ENCODE data around the gene CFAP206.
A peak's percentile ranks its signal among the peaks of the same experiment; 100 is the strongest.

Gene CFAP206

GRCh38 chr6:87382861-87383260 lies 24.9 kb upstream of the CFAP206 start:
- H3K4me3 ChIP-seq (ENCODE audit: low read depth, low read length), result no peak overlapping the region
- H2AK5ac ChIP-seq (ENCODE audit: low read length), result no peak overlapping the region
- H3K79me2 ChIP-seq (ENCODE audit: control insufficient read depth, insufficient read depth, low read length, poor library complexity), result no peaks in the 10 kb centered on the region
- no peak overlapping the region for H2BK120ac ChIP-seq (ENCODE audit: insufficient read depth, low read length, poor library complexity)
- H3K27ac ChIP-seq (ENCODE audit: low read depth, low read length), result no peak overlapping the region
- H3K9ac ChIP-seq (ENCODE audit: low read length), result no peak overlapping the region
- no peaks in the 10 kb centered on the region for H3K79me1 ChIP-seq (ENCODE audit: low read length)
- H3K18ac ChIP-seq (ENCODE audit: low read length), result no peak overlapping the region
- H3K23ac ChIP-seq (ENCODE audit: low read length), result no peak overlapping the region
- H3K4me1 ChIP-seq (ENCODE audit: control insufficient read depth in 1 of 2, insufficient read depth in 2 of 2, low read length in 2 of 2), result no peaks in the 10 kb centered on the region
- no peaks in the 10 kb centered on the region for H3K27me3 ChIP-seq (ENCODE audit: insufficient read depth, low read length)
- no peak for DNase-seq
- no peak overlapping the region for H2BK5ac ChIP-seq (ENCODE audit: low read depth, low read length, poor library complexity)
- H2AFZ ChIP-seq (ENCODE audit: insufficient read depth, low read length, poor library complexity), result no peak overlapping the region
- no peak overlapping the region for H3K14ac ChIP-seq (ENCODE audit: low read length)
- WGBS (ENCODE audit: extremely low coverage, insufficient coverage, insufficient read length), result no CpG with 5 or more reads among the region's 5 CpGs
- H4K8ac ChIP-seq (ENCODE audit: low read depth, low read length), result no peak overlapping the region
- H4K12ac ChIP-seq (ENCODE audit: low read depth, low read length), result no peak overlapping the region
- no peak overlapping the region for H3K4me2 ChIP-seq (ENCODE audit: low read length)
- H2BK12ac ChIP-seq (ENCODE audit: low read length), result no peak overlapping the region
- peaks cover 0 to 1% of the 10 kb centered on the region in 2 experiments for H3K36me3 ChIP-seq (ENCODE audit: control insufficient read depth in 1 of 2, insufficient read depth in 2 of 2, low read length in 2 of 2)
- no peak overlapping the region for H3K4ac ChIP-seq (ENCODE audit: low read depth, low read length)
- no peak overlapping the region for H4K91ac ChIP-seq (ENCODE audit: low read depth, low read length)
- no peaks in the 10 kb centered on the region for H3K9me3 ChIP-seq (ENCODE audit: insufficient read depth, low read depth, low read length)

- Histone ChIP-seq H3K4me2 (ENCODE audit: low read length) (no peak overlapping the region), H3K9ac (ENCODE audit: low read length) (no peak overlapping the region), H3K4me3 (ENCODE audit: low read depth, low read length) (no peak overlapping the region), H3K4ac (ENCODE audit: low read depth, low read length) (no peak overlapping the region), H3K4me1 (ENCODE audit: control insufficient read depth in 1 of 2, insufficient read depth in 2 of 2, low read length in 2 of 2) (no peaks in the 10 kb centered on the region), H3K36me3 (ENCODE audit: control insufficient read depth in 1 of 2, insufficient read depth in 2 of 2, low read length in 2 of 2) (peaks cover 0 to 1% of the 10 kb centered on the region in 2 experiments), H2AFZ (ENCODE audit: insufficient read depth, low read length, poor library complexity) (no peak overlapping the region), H3K79me1 (ENCODE audit: low read length) (no peaks in the 10 kb centered on the region), H4K12ac (ENCODE audit: low read depth, low read length) (no peak overlapping the region), H3K23ac (ENCODE audit: low read length) (no peak overlapping the region), H3K27ac (ENCODE audit: low read depth, low read length) (no peak overlapping the region), H3K27me3 (ENCODE audit: insufficient read depth, low read length) (no peaks in the 10 kb centered on the region), H3K18ac (ENCODE audit: low read length) (no peak overlapping the region), H4K91ac (ENCODE audit: low read depth, low read length) (no peak overlapping the region), H3K79me2 (ENCODE audit: control insufficient read depth, insufficient read depth, low read length, poor library complexity) (no peaks in the 10 kb centered on the region), H2AK5ac (ENCODE audit: low read length) (no peak overlapping the region), H4K8ac (ENCODE audit: low read depth, low read length) (no peak overlapping the region), H2BK12ac (ENCODE audit: low read length) (no peak overlapping the region), H2BK120ac (ENCODE audit: insufficient read depth, low read length, poor library complexity) (no peak overlapping the region), H3K14ac (ENCODE audit: low read length) (no peak overlapping the region), H3K9me3 (ENCODE audit: insufficient read depth, low read depth, low read length) (no peaks in the 10 kb centered on the region), H2BK5ac (ENCODE audit: low read depth, low read length, poor library complexity) (no peak overlapping the region)
- no peak for DNase-seq
- no CpG with 5 or more reads among the region's 1 CpG for WGBS (ENCODE audit: extremely low coverage, insufficient coverage, insufficient read length)
These were observed 23.7 kb upstream of the CFAP206 start for GRCh38 chr6:87384038-87384437.

GRCh38 chr6:87384449-87384848 lies 23.3 kb upstream of the CFAP206 start:
- no peaks in the 10 kb centered on the region for H3K27me3 ChIP-seq (ENCODE audit: insufficient read depth, low read length)
- WGBS (ENCODE audit: extremely low coverage, insufficient coverage, insufficient read length), result no CpG with 5 or more reads among the region's 3 CpGs
- H2AFZ ChIP-seq (ENCODE audit: insufficient read depth, low read length, poor library complexity), result no peak overlapping the region
- H2BK120ac ChIP-seq (ENCODE audit: insufficient read depth, low read length, poor library complexity), result no peak overlapping the region
- no peak overlapping the region for H3K9ac ChIP-seq (ENCODE audit: low read length)
- no peak overlapping the region for H4K8ac ChIP-seq (ENCODE audit: low read depth, low read length)
- H3K79me1 ChIP-seq (ENCODE audit: low read length), result no peaks in the 10 kb centered on the region
- no peak overlapping the region for H3K18ac ChIP-seq (ENCODE audit: low read length)
- H2AK5ac ChIP-seq (ENCODE audit: low read length), result no peak overlapping the region
- H2BK12ac ChIP-seq (ENCODE audit: low read length), result no peak overlapping the region
- no peak overlapping the region for H3K4me3 ChIP-seq (ENCODE audit: low read depth, low read length)
- peaks cover 0 to 1% of the 10 kb centered on the region in 2 experiments for H3K36me3 ChIP-seq (ENCODE audit: control insufficient read depth in 1 of 2, insufficient read depth in 2 of 2, low read length in 2 of 2)
- H2BK5ac ChIP-seq (ENCODE audit: low read depth, low read length, poor library complexity), result no peak overlapping the region
- no peak overlapping the region for H3K4me2 ChIP-seq (ENCODE audit: low read length)
- H3K23ac ChIP-seq (ENCODE audit: low read length), result no peak overlapping the region
- no peaks in the 10 kb centered on the region for H3K9me3 ChIP-seq (ENCODE audit: insufficient read depth, low read depth, low read length)
- H3K27ac ChIP-seq (ENCODE audit: low read depth, low read length), result no peak overlapping the region
- no peaks in the 10 kb centered on the region for H3K4me1 ChIP-seq (ENCODE audit: control insufficient read depth in 1 of 2, insufficient read depth in 2 of 2, low read length in 2 of 2)
- H3K14ac ChIP-seq (ENCODE audit: low read length), result no peak overlapping the region
- H4K12ac ChIP-seq (ENCODE audit: low read depth, low read length), result no peak overlapping the region
- no peak overlapping the region for H3K4ac ChIP-seq (ENCODE audit: low read depth, low read length)
- no peak for DNase-seq
- H3K79me2 ChIP-seq (ENCODE audit: control insufficient read depth, insufficient read depth, low read length, poor library complexity), result no peaks in the 10 kb centered on the region
- H4K91ac ChIP-seq (ENCODE audit: low read depth, low read length), result no peak overlapping the region

- H3K4me3 ChIP-seq (ENCODE audit: low read depth, low read length), result no peak overlapping the region
- no peaks in the 10 kb centered on the region for H3K79me1 ChIP-seq (ENCODE audit: low read length)
- no peak overlapping the region for H2BK12ac ChIP-seq (ENCODE audit: low read length)
- H3K27ac ChIP-seq (ENCODE audit: low read depth, low read length), result no peak overlapping the region
- no peak overlapping the region for H4K12ac ChIP-seq (ENCODE audit: low read depth, low read length)
- H3K4me1 ChIP-seq (ENCODE audit: control insufficient read depth in 1 of 2, insufficient read depth in 2 of 2, low read length in 2 of 2), result no peaks in the 10 kb centered on the region
- peak; percentile 25 to 71 for DNase-seq
- no peak overlapping the region for H2BK120ac ChIP-seq (ENCODE audit: insufficient read depth, low read length, poor library complexity)
- no peak overlapping the region for H3K4me2 ChIP-seq (ENCODE audit: low read length)
- H3K36me3 ChIP-seq (ENCODE audit: control insufficient read depth in 1 of 2, insufficient read depth in 2 of 2, low read length in 2 of 2), result no peaks in the 10 kb centered on the region
- no peak overlapping the region for H2AFZ ChIP-seq (ENCODE audit: insufficient read depth, low read length, poor library complexity)
- no peaks in the 10 kb centered on the region for H3K9me3 ChIP-seq (ENCODE audit: insufficient read depth, low read depth, low read length)
- no peaks in the 10 kb centered on the region for H3K79me2 ChIP-seq (ENCODE audit: control insufficient read depth, insufficient read depth, low read length, poor library complexity)
- WGBS (ENCODE audit: extremely low coverage, insufficient coverage, insufficient read length), result no CpG with 5 or more reads among the region's 3 CpGs
- no peak overlapping the region for H3K14ac ChIP-seq (ENCODE audit: low read length)
- H2BK5ac ChIP-seq (ENCODE audit: low read depth, low read length, poor library complexity), result no peak overlapping the region
- no peak overlapping the region for H4K8ac ChIP-seq (ENCODE audit: low read depth, low read length)
- H3K27me3 ChIP-seq (ENCODE audit: insufficient read depth, low read length), result no peaks in the 10 kb centered on the region
- no peak overlapping the region for H3K18ac ChIP-seq (ENCODE audit: low read length)
- H4K91ac ChIP-seq (ENCODE audit: low read depth, low read length), result no peak overlapping the region
- H2AK5ac ChIP-seq (ENCODE audit: low read length), result no peak overlapping the region
- no peak overlapping the region for H3K23ac ChIP-seq (ENCODE audit: low read length)
- no peak overlapping the region for H3K9ac ChIP-seq (ENCODE audit: low read length)
- no peak overlapping the region for H3K4ac ChIP-seq (ENCODE audit: low read depth, low read length)
These were observed 16.4 kb upstream of the CFAP206 start for GRCh38 chr6:87391334-87391733.
